Measurements from ENCODE around the gene ZNF236. TPM values are rescaled to one million over a fixed set of nuclear protein-coding genes. Genes with fewer than 3 reads are reported as not detected.

ZNF236 gene
- total and polyA plus RNA-seq, 10 of the 15 experiments (the other 5 are each of a cell fraction or from before 2014, with no cell fraction given), result 1.0 to 14.4 (median 5.9) TPM

DNA sequence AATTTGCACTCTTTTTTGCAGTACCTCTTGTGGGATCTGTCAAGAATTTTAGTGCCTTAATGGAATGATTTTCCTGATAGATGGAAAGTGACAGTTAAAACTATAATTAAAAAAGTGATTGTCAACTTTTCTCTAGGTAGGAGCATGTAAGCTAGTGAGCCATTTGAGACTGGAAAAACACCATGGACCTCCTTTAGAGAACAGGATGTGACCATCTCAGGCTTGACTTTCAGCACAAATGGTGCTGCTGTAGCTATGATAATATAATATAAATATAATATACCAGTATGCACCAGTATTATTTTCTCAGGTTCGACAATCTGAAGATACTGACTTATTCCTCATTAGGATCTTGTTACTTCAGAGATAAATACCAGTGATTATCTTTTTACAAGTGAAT is 27.8 kb downstream of the ZNF236 start (continued):
- TF ChIP-seq ZBTB40 (IDR thresholded peaks at IDR 0.05; ENCODE audit: borderline replicate concordance), result no peak
- TF ChIP-seq MTA2 (IDR thresholded peaks at IDR 0.05; ENCODE audit: low read depth), result no peak

GRCh38 chr18:76855594-76855993 is 33.2 kb downstream of the ZNF236 start:
- ChIA-PET SMC1A (ENCODE audit: uncharacterized antibody, unreplicated experiment) (no interaction called here), CTCF (interaction anchor here (1.0 kb wide), 1 partner anchor 52 kb away, joined by 5 read pairs; no protein-coding TSS in a partner anchor), POLR2A (no interaction called here), RAD21 (ENCODE audit: unreplicated experiment) (no interaction called here)
- TF ChIP-seq, protein P1, sequence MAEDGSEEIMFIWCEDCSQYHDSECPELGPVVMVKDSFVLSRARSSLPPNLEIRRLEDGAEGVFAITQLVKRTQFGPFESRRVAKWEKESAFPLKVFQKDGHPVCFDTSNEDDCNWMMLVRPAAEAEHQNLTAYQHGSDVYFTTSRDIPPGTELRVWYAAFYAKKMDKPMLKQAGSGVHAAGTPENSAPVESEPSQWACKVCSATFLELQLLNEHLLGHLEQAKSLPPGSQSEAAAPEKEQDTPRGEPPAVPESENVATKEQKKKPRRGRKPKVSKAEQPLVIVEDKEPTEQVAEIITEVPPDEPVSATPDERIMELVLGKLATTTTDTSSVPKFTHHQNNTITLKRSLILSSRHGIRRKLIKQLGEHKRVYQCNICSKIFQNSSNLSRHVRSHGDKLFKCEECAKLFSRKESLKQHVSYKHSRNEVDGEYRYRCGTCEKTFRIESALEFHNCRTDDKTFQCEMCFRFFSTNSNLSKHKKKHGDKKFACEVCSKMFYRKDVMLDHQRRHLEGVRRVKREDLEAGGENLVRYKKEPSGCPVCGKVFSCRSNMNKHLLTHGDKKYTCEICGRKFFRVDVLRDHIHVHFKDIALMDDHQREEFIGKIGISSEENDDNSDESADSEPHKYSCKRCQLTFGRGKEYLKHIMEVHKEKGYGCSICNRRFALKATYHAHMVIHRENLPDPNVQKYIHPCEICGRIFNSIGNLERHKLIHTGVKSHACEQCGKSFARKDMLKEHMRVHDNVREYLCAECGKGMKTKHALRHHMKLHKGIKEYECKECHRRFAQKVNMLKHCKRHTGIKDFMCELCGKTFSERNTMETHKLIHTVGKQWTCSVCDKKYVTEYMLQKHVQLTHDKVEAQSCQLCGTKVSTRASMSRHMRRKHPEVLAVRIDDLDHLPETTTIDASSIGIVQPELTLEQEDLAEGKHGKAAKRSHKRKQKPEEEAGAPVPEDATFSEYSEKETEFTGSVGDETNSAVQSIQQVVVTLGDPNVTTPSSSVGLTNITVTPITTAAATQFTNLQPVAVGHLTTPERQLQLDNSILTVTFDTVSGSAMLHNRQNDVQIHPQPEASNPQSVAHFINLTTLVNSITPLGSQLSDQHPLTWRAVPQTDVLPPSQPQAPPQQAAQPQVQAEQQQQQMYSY (CRISPR knock-in tag; IDR thresholded peaks at IDR 0.05), result no peak
- TF ChIP-seq STAT1 (conservative IDR thresholded peaks at IDR 0.05) (no peak), MTA3 (IDR thresholded peaks at IDR 0.05; ENCODE audit: borderline replicate concordance, low read length) (no peak)
- Histone ChIP-seq H3K4me3 (no peak overlapping the region), H3K79me2 (ENCODE audit: control insufficient read depth, insufficient read depth, low read length) (no peaks in the 10 kb centered on the region), H2AFZ (ENCODE audit: control insufficient read depth, low read depth, low read length) (no peak overlapping the region), H3K4me2 (ENCODE audit: control insufficient read depth, insufficient read depth) (no peak overlapping the region), H3K27me3 (replicated peaks in 1 of 2; ENCODE audit: control insufficient read depth in 2 of 2, insufficient read depth in 2 of 2, low read length in 1 of 2) (no peaks in the 10 kb centered on the region), H3K9ac (ENCODE audit: control insufficient read depth, insufficient read depth, low read length) (no peak overlapping the region), H3K4me1 (ENCODE audit: control insufficient read depth, insufficient read depth, low read length) (peaks cover 5% of the 10 kb centered on the region), H3K36me3 (ENCODE audit: control insufficient read depth in 2 of 2, insufficient read depth in 2 of 2, low read length in 1 of 2) (peaks cover 5 to 9% of the 10 kb centered on the region in 2 experiments; a peak in 3 of 4 replicates), H3K9me3 (replicated peaks; ENCODE audit: control insufficient read depth, insufficient read depth, low read length) (no peaks in the 10 kb centered on the region), H4K20me1 (ENCODE audit: control insufficient read depth, insufficient read depth) (no peaks in the 10 kb centered on the region), H3K27ac (ENCODE audit: control insufficient read depth, insufficient read depth) (no peak overlapping the region)
- ATAC-seq, result no peak
- no peak for DNase-seq (ENCODE audit: low read depth, low spot score)
- 97% methylated on average over 4 of the region's 4 CpGs for WGBS (ENCODE audit: insufficient coverage, insufficient replicate concordance, low lambda C conversion rate, missing lambda C conversion rate)
- no peak for FAIRE-seq
- no TSS peak for BruUV-seq (replicated peaks)
- in situ Hi-C loops (cut with MboI) (no loop called here), intact Hi-C loops (cut with micrococcal nuclease; ENCODE audit: unreplicated experiment) (no loop called here)
